ENCODE results near the gene DLG2. TPM values are rescaled to one million over a fixed set of nuclear protein-coding genes. Genes with fewer than 3 reads are reported as not detected.

Gene DLG2
- total and polyA plus RNA-seq, 2 of the 4 experiments (the other 2 are of a cell fraction) = 0.31 to 0.36 TPM

DNA sequence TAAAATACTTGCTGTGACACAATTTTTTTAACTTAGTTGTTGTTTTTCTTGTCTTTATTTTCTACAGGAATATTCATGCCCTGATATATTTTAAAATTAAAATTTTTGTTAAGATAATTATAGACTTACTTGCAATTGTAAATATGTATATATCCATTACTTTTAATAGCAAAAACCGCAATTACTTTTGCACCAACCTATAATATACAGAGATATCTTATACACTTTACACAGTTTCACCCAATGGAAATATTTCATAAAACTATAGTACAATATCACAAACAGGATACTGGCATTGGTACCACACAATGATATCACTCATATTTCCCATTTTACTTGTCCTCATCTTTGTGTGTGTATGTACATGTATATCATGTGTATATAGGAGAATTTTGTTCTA lies 188.8 kb downstream of the DLG2 start:
- Histone ChIP-seq H3K9me3 (ENCODE audit: control insufficient read depth, insufficient read depth, low read length) (peaks cover 3% of the 10 kb centered on the region; the same call in 1 of the 2 replicates), H2BK120ac (ENCODE audit: low read depth, low read length) (no peak overlapping the region), H3K4me2 (ENCODE audit: low read depth, low read length) (no peak overlapping the region), H2AK5ac (ENCODE audit: low read depth, low read length) (no peak overlapping the region), H3K79me1 (ENCODE audit: low read depth in 1 of 2, low read length in 2 of 2) (no peaks in the 10 kb centered on the region), H4K8ac (ENCODE audit: low read depth in 2 of 2, low read length in 2 of 2) (no peak overlapping the region), H3K56ac (ENCODE audit: extremely low read depth, insufficient read depth, low read length) (no peak overlapping the region), H2AK9ac (replicated peaks; ENCODE audit: low read depth, low read length, poor library complexity) (no peak overlapping the region), H3K18ac (ENCODE audit: low read depth, low read length) (no peak overlapping the region), H3K4me1 (ENCODE audit: control insufficient read depth, insufficient read depth, low read length) (no peaks in the 10 kb centered on the region), H3K9me1 (ENCODE audit: insufficient read depth, low read length) (no peaks in the 10 kb centered on the region), H3K36me3 (ENCODE audit: control insufficient read depth, insufficient read depth, low read length) (no peaks in the 10 kb centered on the region), H3K4me3 (ENCODE audit: insufficient read depth, low read depth, low read length) (no peak overlapping the region), H3K9ac (ENCODE audit: low read depth, low read length) (no peak overlapping the region), H4K91ac (ENCODE audit: insufficient read depth, low read depth, low read length) (no peak overlapping the region), H2AFZ (replicated peaks; ENCODE audit: low read length, poor library complexity) (no peak overlapping the region), H4K20me1 (ENCODE audit: insufficient read depth, low read length) (no peaks in the 10 kb centered on the region), H2BK15ac (ENCODE audit: low read depth, low read length) (no peak overlapping the region), H3K27me3 (ENCODE audit: control insufficient read depth, insufficient read depth, low read length) (no peaks in the 10 kb centered on the region), H2BK5ac (ENCODE audit: low read depth, low read length, poor library complexity, severe bottlenecking) (no peak overlapping the region), H2BK20ac (ENCODE audit: low read depth, low read length) (no peak overlapping the region), H3K4ac (ENCODE audit: low read depth, low read length) (no peak overlapping the region), H3K27ac (ENCODE audit: insufficient read depth, low read length) (no peak overlapping the region), H4K5ac (ENCODE audit: low read depth, low read length) (no peak overlapping the region), H3K14ac (replicated peaks; ENCODE audit: low read depth, low read length) (no peak overlapping the region), H3K23ac (ENCODE audit: low read depth, low read length) (no peak overlapping the region)
- no TSS peak for BruUV-seq (replicated peaks)
- ChIA-PET CTCF (no interaction called here), POLR2A (ENCODE audit: unreplicated experiment) (no interaction called here)
- no CpG with 5 or more reads among the region's 1 CpG for WGBS, 2 experiments (ENCODE audit: extremely low coverage in 2 of 2, insufficient read length in 1 of 2)
- in situ Hi-C loops (cut with MboI; ENCODE audit: low sequenced_read_pairs) (no loop called here), dilution Hi-C loops (cut with HindIII; ENCODE audit: low sequenced_read_pairs, unreplicated experiment) (no loop called here), intact Hi-C loops (cut with micrococcal nuclease) (no loop called here)
- ATAC-seq (ENCODE audit: low read depth) (no peak), DNase-seq (no peak)
- TF ChIP-seq FOS (IDR thresholded peaks at IDR 0.05; ENCODE audit: low read depth, low read length) = no peak
- no peak for TF ChIP-seq BHLHE40 (IDR thresholded peaks at IDR 0.05; ENCODE audit: low read depth, low read length)
- no peak for TF ChIP-seq SMC3 (IDR thresholded peaks at IDR 0.05; ENCODE audit: low read depth, low read length)
- no peak for TF ChIP-seq MXI1 (IDR thresholded peaks at IDR 0.05; ENCODE audit: borderline replicate concordance, low read depth, low read length)
- no peak for TF ChIP-seq CEBPB (IDR thresholded peaks at IDR 0.05; ENCODE audit: low read depth, low read length)
- no peak for TF ChIP-seq MAZ (IDR thresholded peaks at IDR 0.05; ENCODE audit: borderline replicate concordance, low read depth, low read length)
- no peak for TF ChIP-seq MAFK (IDR thresholded peaks at IDR 0.05; ENCODE audit: low read depth, low read length)
- TF ChIP-seq RAD21 (IDR thresholded peaks at IDR 0.05; ENCODE audit: low read length) = no peak
- no peak for TF ChIP-seq POLR2A (IDR thresholded peaks at IDR 0.05; ENCODE audit: low read depth, low read length)
- TF ChIP-seq RCOR1 (IDR thresholded peaks at IDR 0.05; ENCODE audit: insufficient replicate concordance, low read length) = no peak
- no peak for TF ChIP-seq USF2 (IDR thresholded peaks at IDR 0.05; ENCODE audit: low read depth, low read length)
- no peak for TF ChIP-seq RFX5 (IDR thresholded peaks at IDR 0.05; ENCODE audit: low read depth, low read length)
- no peak for TF ChIP-seq NFE2L2 (IDR thresholded peaks at IDR 0.05; ENCODE audit: low read depth, low read length)

All from IMR-90 (cell line).